HCT116 (cell line): ENCODE results near the gene VPS39.

Experiments used
- CEBPB ChIP-seq: IDR thresholded peaks from 2 replicates; pipeline ENCODE4 v1.6.1; 2012; ENCODE audit warnings: low read depth
- POLR2A ChIP-seq: IDR thresholded peaks from 2 replicates; pipeline ENCODE4 v1.7.0; 2011; ENCODE audit warnings: borderline replicate concordance; ENCODE audit not compliant: insufficient read depth, insufficient read length; ENCODE audit errors: extremely low read depth
- POLR2AphosphoS5 ChIP-seq: IDR thresholded peaks from 2 replicates; pipeline ENCODE4 v1.6.1; 2011; ENCODE audit warnings: mild to moderate bottlenecking, low read depth, low read length, moderate library complexity
- SRF ChIP-seq: IDR thresholded peaks from 2 replicates; pipeline ENCODE4 v1.6.1; 2012; ENCODE audit warnings: low read depth
- TF ChIP-seq, protein P1 (sequence below), 3 experiments: fragments of 200-600 bp in 1 of 3; sonication (generic) in 1 of 3; IDR thresholded peaks in 2 of 3; conservative IDR thresholded peaks in 1 of 3; 2 replicates each; pipeline ENCODE4 v1.5.1; 2012 to 2017; ENCODE audit warnings: low read depth in 2 of 3, low read length in 2 of 3, antibody characterized with exemption in 1 of 3, borderline replicate concordance in 1 of 3, control low read depth in 1 of 3, mild to moderate bottlenecking in 1 of 3, mixed read lengths in 1 of 3, mixed run types in 1 of 3, moderate library complexity in 1 of 3; ENCODE audit not compliant: insufficient read depth in 1 of 3
- TF ChIP-seq, protein P2 (sequence below): IDR thresholded peaks from 2 replicates; pipeline ENCODE4 v1.6.1; 2012; ENCODE audit warnings: low read depth

DNA sequence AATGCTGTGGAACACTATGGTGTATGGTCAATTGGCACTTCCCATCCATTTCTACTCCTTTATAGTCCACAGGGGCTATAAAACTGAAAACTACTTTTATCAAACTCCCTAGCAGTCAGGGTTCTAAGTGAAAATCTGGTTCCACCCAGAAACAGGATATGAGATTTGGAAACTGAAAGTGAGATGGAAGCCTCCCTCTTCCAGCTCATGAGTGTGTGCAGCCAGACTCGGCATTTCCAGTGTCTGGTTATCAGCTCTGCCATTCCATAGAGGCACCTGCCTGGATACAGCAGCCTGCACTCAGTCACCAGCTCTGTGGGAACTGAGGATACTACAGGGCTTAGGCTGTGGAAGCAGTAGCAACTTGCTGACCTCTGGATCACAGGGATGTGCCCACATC, 37.0 kb downstream of the VPS39 start:
- TF ChIP-seq POLR2A, result no peak
- no peak for TF ChIP-seq SRF
- TF ChIP-seq, protein P1, sequence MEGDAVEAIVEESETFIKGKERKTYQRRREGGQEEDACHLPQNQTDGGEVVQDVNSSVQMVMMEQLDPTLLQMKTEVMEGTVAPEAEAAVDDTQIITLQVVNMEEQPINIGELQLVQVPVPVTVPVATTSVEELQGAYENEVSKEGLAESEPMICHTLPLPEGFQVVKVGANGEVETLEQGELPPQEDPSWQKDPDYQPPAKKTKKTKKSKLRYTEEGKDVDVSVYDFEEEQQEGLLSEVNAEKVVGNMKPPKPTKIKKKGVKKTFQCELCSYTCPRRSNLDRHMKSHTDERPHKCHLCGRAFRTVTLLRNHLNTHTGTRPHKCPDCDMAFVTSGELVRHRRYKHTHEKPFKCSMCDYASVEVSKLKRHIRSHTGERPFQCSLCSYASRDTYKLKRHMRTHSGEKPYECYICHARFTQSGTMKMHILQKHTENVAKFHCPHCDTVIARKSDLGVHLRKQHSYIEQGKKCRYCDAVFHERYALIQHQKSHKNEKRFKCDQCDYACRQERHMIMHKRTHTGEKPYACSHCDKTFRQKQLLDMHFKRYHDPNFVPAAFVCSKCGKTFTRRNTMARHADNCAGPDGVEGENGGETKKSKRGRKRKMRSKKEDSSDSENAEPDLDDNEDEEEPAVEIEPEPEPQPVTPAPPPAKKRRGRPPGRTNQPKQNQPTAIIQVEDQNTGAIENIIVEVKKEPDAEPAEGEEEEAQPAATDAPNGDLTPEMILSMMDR (IDR thresholded peaks at IDR 0.05 in 2 of 3, conservative IDR thresholded peaks at IDR 0.05 in 1 of 3; ENCODE audit: borderline replicate concordance in 1 of 3, insufficient read depth in 1 of 3, low read depth in 2 of 3, low read length in 2 of 3), result no peak
- TF ChIP-seq POLR2AphosphoS5, result no peak
- TF ChIP-seq, protein P2, sequence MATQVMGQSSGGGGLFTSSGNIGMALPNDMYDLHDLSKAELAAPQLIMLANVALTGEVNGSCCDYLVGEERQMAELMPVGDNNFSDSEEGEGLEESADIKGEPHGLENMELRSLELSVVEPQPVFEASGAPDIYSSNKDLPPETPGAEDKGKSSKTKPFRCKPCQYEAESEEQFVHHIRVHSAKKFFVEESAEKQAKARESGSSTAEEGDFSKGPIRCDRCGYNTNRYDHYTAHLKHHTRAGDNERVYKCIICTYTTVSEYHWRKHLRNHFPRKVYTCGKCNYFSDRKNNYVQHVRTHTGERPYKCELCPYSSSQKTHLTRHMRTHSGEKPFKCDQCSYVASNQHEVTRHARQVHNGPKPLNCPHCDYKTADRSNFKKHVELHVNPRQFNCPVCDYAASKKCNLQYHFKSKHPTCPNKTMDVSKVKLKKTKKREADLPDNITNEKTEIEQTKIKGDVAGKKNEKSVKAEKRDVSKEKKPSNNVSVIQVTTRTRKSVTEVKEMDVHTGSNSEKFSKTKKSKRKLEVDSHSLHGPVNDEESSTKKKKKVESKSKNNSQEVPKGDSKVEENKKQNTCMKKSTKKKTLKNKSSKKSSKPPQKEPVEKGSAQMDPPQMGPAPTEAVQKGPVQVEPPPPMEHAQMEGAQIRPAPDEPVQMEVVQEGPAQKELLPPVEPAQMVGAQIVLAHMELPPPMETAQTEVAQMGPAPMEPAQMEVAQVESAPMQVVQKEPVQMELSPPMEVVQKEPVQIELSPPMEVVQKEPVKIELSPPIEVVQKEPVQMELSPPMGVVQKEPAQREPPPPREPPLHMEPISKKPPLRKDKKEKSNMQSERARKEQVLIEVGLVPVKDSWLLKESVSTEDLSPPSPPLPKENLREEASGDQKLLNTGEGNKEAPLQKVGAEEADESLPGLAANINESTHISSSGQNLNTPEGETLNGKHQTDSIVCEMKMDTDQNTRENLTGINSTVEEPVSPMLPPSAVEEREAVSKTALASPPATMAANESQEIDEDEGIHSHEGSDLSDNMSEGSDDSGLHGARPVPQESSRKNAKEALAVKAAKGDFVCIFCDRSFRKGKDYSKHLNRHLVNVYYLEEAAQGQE, result no peak
- no peak for TF ChIP-seq CEBPB
